ENCODE results near the gene MTMR3.

- TF ChIP-seq CTCF (IDR thresholded peaks at IDR 0.05) (no peak), YY1 (IDR thresholded peaks at IDR 0.05; ENCODE audit: low read depth) (no peak), FOXM1 (IDR thresholded peaks at IDR 0.05; ENCODE audit: low read depth) (no peak), RCOR1 (IDR thresholded peaks at IDR 0.05; ENCODE audit: low read length) (no peak), TAF1 (IDR thresholded peaks at IDR 0.05; ENCODE audit: borderline replicate concordance, low read depth, low read length) (no peak), POLR2AphosphoS5 (IDR thresholded peaks at IDR 0.05; ENCODE audit: low read depth, low read length) (no peak)
Observed at GRCh38 chr22:29926057-29926456, 43.1 kb downstream of the MTMR3 start.
